ENCODE data around the gene ELMO1. TPM values are rescaled to one million over a fixed set of nuclear protein-coding genes. Genes with fewer than 3 reads are reported as not detected.

Gene ELMO1
- total and polyA plus RNA-seq, 2 of the 13 experiments (the other 11 are each of a cell fraction or from before 2014, with no cell fraction given): 0.11 to 0.17 TPM

DNA sequence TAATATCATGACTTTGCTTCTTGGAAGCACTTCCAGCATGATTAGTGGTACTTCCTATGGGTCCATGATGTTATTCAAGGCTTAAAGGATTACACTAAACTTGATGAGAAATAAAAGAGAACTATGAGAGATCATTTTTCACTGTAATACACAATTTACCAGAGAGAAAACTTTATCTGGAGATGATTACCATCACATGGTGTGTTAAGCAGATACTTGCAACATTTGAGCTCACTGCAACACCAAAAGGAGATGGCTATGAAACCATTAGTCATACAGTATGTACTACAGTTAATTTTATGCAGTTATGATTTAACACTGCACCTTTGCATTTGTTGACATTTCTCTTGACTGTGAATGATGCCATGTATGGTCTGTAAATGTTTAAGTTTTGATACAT is 413.0 kb downstream of the ELMO1 start:
- H2AFZ ChIP-seq (ENCODE audit: low read length): no peak overlapping the region
- H3K9me3 ChIP-seq (ENCODE audit: low read length): peaks cover 8% of the 10 kb centered on the region; the same call in 1 of the 2 replicates
- TF ChIP-seq ZNF441 (CRISPR knock-in tag; IDR thresholded peaks at IDR 0.05; ENCODE audit: borderline replicate concordance): no peak
- TF ChIP-seq HMG20B (CRISPR knock-in tag; conservative IDR thresholded peaks at IDR 0.05): no peak
- no peak for TF ChIP-seq RBM39 (IDR thresholded peaks at IDR 0.05; ENCODE audit: low read depth, low read length, poor library complexity, severe bottlenecking)
- no peak for TF ChIP-seq MED8 (CRISPR knock-in tag; IDR thresholded peaks at IDR 0.05; ENCODE audit: insufficient replicate concordance)
- ChIA-PET CTCF (ENCODE audit: low intra/inter-chr PET ratio, low total read pairs) (no interaction called here), POLR2A (no interaction called here)
- DNase-seq (ENCODE audit: low spot score): no peak
- no TSS peak for BruUV-seq (replicated peaks)
- H3K9ac ChIP-seq (ENCODE audit: insufficient read depth, low read depth, low read length): no peak overlapping the region
- no peaks in the 10 kb centered on the region for H3K36me3 ChIP-seq (replicated peaks in 1 of 2; ENCODE audit: control insufficient read depth in 1 of 2, insufficient read depth in 2 of 2, low read length in 2 of 2)
- intact Hi-C loops (cut with micrococcal nuclease; ENCODE audit: unreplicated experiment): loop anchor here (10.0 kb wide), 1 partner anchor 61 kb away; no protein-coding TSS in a partner anchor
- in situ Hi-C loops (cut with HindIII; ENCODE audit: extremely low pct_ligation_motif_present, low pct_unique_long_range_greater_than_20kb): no loop called here
- H3K4me1 ChIP-seq (ENCODE audit: insufficient read depth, low read length): peaks cover 31% of the 10 kb centered on the region
- H3K4me3 ChIP-seq (replicated peaks in 1 of 3; ENCODE audit: insufficient read depth in 1 of 3, low read depth in 2 of 3, low read length in 3 of 3): no peak overlapping the region
- no peak for FAIRE-seq
- H3K79me2 ChIP-seq (ENCODE audit: insufficient read depth, low read length): no peaks in the 10 kb centered on the region
- H3K27ac ChIP-seq (ENCODE audit: extremely low read length, insufficient read depth, low read length): no peak overlapping the region
- H3K27me3 ChIP-seq (ENCODE audit: control insufficient read depth in 1 of 2, insufficient read depth in 2 of 2, low read length in 2 of 2): no peaks in the 10 kb centered on the region
- no peak overlapping the region for H3K4me2 ChIP-seq (ENCODE audit: low read depth, low read length)
- ATAC-seq: no peak
- H4K20me1 ChIP-seq (ENCODE audit: insufficient read depth, low read length): no peaks in the 10 kb centered on the region

DNA sequence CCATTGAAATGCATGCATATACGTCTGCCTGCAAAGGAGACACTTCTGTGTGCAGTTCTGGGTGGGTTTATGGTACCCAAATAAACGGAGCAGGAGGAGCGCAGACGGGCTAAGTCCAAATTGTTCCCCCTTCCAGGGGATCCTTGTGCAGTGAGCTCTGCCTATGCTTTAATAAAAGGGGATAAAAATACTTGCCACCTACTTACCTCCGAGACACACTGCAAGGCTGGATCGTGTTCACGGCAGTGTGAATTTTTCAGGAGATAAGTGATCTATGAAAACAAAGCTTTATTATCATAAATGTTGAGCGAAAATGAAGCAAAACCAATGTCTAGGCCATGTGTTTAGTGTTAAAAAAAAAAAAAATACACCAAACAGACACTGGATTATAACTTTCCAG is 415.5 kb downstream of the ELMO1 start:
- no peak overlapping the region for H3K4me2 ChIP-seq (ENCODE audit: low read depth, low read length)
- no peaks in the 10 kb centered on the region for H3K36me3 ChIP-seq (replicated peaks in 1 of 2; ENCODE audit: control insufficient read depth in 1 of 2, insufficient read depth in 2 of 2, low read length in 2 of 2)
- BruUV-seq (replicated peaks): no TSS peak
- H3K27me3 ChIP-seq (ENCODE audit: control insufficient read depth in 1 of 2, insufficient read depth in 2 of 2, low read length in 2 of 2): no peaks in the 10 kb centered on the region
- H3K4me3 ChIP-seq (replicated peaks in 1 of 3; ENCODE audit: insufficient read depth in 1 of 3, low read depth in 2 of 3, low read length in 3 of 3): no peak overlapping the region
- no peak for ATAC-seq
- H3K4me1 ChIP-seq (ENCODE audit: insufficient read depth, low read length): peaks cover 24% of the 10 kb centered on the region
- in situ Hi-C loops (cut with HindIII; ENCODE audit: extremely low pct_ligation_motif_present, low pct_unique_long_range_greater_than_20kb) (no loop called here), intact Hi-C loops (cut with micrococcal nuclease; ENCODE audit: unreplicated experiment) (loop anchor here (10.0 kb wide), 1 partner anchor 58 kb away; no protein-coding TSS in a partner anchor)
- no peaks in the 10 kb centered on the region for H4K20me1 ChIP-seq (ENCODE audit: insufficient read depth, low read length)
- no peak overlapping the region for H2AFZ ChIP-seq (ENCODE audit: low read length)
- no peaks in the 10 kb centered on the region for H3K79me2 ChIP-seq (ENCODE audit: insufficient read depth, low read length)
- CTCF ChIA-PET (ENCODE audit: low intra/inter-chr PET ratio, low total read pairs): no interaction called here
- no peak for DNase-seq (ENCODE audit: low spot score)
- WGBS (ENCODE audit: low lambda C conversion rate): 94% methylated on average over 8 of the region's 8 CpGs
- POLR2A ChIA-PET: no interaction called here
- no peak for FAIRE-seq
- H3K9me3 ChIP-seq (ENCODE audit: low read length): peaks cover 2% of the 10 kb centered on the region; the same call in 1 of the 2 replicates
- H3K27ac ChIP-seq (ENCODE audit: extremely low read length, insufficient read depth, low read length): no peak overlapping the region
- no peak overlapping the region for H3K9ac ChIP-seq (ENCODE audit: insufficient read depth, low read depth, low read length)
- no peak for TF ChIP-seq NCOA5 (CRISPR knock-in tag; IDR thresholded peaks at IDR 0.05)
- no peak for TF ChIP-seq GPN1 (CRISPR knock-in tag; IDR thresholded peaks at IDR 0.05; ENCODE audit: borderline replicate concordance)
- TF ChIP-seq, protein P1, sequence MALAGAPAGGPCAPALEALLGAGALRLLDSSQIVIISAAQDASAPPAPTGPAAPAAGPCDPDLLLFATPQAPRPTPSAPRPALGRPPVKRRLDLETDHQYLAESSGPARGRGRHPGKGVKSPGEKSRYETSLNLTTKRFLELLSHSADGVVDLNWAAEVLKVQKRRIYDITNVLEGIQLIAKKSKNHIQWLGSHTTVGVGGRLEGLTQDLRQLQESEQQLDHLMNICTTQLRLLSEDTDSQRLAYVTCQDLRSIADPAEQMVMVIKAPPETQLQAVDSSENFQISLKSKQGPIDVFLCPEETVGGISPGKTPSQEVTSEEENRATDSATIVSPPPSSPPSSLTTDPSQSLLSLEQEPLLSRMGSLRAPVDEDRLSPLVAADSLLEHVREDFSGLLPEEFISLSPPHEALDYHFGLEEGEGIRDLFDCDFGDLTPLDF (CRISPR knock-in tag; IDR thresholded peaks at IDR 0.05): no peak
- TF ChIP-seq ZBTB39 (CRISPR knock-in tag; IDR thresholded peaks at IDR 0.05): no peak
- TF ChIP-seq ATM (IDR thresholded peaks at IDR 0.05; ENCODE audit: borderline replicate concordance): no peak
- no peak for TF ChIP-seq ZNF83 (CRISPR knock-in tag; IDR thresholded peaks at IDR 0.05; ENCODE audit: borderline replicate concordance)
- no peak for TF ChIP-seq ZNF136 (CRISPR knock-in tag; IDR thresholded peaks at IDR 0.05; ENCODE audit: low read depth)
- no peak for TF ChIP-seq SP4 (CRISPR knock-in tag; IDR thresholded peaks at IDR 0.05)
- TF ChIP-seq RELA (CRISPR knock-in tag; IDR thresholded peaks at IDR 0.05): no peak
- no peak for TF ChIP-seq PRMT3 (CRISPR knock-in tag; IDR thresholded peaks at IDR 0.05; ENCODE audit: borderline replicate concordance, low read depth)
- no peak for TF ChIP-seq ZNF20 (CRISPR knock-in tag; IDR thresholded peaks at IDR 0.05)
- TF ChIP-seq ZNF12 (CRISPR knock-in tag; IDR thresholded peaks at IDR 0.05): no peak
- no peak for TF ChIP-seq MEIS1 (CRISPR knock-in tag; IDR thresholded peaks at IDR 0.05; ENCODE audit: borderline replicate concordance)
- TF ChIP-seq ZNF350 (CRISPR knock-in tag; IDR thresholded peaks at IDR 0.05; ENCODE audit: borderline replicate concordance, low read depth): no peak

Data from HepG2 (cell line).